Measurements from ENCODE around the gene SIRT7.

DNA sequence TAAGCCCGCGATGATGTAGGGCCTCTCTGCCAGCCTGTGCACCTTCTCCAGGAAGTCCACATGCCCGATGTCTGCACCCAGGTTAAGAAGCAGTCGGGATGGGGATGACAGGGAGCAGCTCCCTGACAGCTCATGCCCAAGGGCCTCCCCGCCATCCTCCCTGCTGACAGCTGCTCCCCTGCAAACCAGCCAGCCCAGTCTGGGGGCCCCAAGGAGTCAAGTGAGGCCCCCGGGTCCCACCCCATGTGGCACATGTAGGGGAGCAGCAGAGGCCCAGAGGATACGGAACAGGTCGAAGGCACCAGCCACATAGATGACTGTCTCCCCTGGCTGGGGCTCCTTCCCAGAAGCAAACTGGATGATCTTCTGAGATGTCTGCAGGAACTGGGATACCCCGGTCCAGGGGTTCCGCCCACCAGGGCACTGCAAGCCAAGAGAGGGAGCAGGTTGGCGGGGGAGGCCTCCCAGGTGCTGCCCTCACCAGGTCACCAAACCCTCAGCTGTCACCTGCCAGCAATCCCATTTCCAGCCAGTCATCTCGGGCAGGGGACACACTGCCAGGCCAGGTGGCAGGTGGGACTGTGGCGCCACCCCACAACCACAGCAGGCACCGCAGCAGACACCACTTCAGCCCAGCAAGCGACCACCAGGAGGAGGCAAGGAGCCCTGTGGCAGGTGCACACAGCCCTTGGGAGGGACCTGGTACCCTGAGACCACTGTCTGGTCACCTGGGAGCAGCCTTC, 11.3 kb downstream of the SIRT7 start:
- no peak for TF ChIP-seq EP300 (IDR thresholded peaks at IDR 0.05; ENCODE audit: borderline replicate concordance)
- TF ChIP-seq, protein P1, sequence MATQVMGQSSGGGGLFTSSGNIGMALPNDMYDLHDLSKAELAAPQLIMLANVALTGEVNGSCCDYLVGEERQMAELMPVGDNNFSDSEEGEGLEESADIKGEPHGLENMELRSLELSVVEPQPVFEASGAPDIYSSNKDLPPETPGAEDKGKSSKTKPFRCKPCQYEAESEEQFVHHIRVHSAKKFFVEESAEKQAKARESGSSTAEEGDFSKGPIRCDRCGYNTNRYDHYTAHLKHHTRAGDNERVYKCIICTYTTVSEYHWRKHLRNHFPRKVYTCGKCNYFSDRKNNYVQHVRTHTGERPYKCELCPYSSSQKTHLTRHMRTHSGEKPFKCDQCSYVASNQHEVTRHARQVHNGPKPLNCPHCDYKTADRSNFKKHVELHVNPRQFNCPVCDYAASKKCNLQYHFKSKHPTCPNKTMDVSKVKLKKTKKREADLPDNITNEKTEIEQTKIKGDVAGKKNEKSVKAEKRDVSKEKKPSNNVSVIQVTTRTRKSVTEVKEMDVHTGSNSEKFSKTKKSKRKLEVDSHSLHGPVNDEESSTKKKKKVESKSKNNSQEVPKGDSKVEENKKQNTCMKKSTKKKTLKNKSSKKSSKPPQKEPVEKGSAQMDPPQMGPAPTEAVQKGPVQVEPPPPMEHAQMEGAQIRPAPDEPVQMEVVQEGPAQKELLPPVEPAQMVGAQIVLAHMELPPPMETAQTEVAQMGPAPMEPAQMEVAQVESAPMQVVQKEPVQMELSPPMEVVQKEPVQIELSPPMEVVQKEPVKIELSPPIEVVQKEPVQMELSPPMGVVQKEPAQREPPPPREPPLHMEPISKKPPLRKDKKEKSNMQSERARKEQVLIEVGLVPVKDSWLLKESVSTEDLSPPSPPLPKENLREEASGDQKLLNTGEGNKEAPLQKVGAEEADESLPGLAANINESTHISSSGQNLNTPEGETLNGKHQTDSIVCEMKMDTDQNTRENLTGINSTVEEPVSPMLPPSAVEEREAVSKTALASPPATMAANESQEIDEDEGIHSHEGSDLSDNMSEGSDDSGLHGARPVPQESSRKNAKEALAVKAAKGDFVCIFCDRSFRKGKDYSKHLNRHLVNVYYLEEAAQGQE (IDR thresholded peaks at IDR 0.05; ENCODE audit: low read depth), result no peak

All from Ishikawa (cell line).